Measurements from ENCODE around the gene NUTF2.
A peak's percentile ranks its signal among the peaks of the same experiment; 100 is the strongest.

Gene NUTF2

DNA sequence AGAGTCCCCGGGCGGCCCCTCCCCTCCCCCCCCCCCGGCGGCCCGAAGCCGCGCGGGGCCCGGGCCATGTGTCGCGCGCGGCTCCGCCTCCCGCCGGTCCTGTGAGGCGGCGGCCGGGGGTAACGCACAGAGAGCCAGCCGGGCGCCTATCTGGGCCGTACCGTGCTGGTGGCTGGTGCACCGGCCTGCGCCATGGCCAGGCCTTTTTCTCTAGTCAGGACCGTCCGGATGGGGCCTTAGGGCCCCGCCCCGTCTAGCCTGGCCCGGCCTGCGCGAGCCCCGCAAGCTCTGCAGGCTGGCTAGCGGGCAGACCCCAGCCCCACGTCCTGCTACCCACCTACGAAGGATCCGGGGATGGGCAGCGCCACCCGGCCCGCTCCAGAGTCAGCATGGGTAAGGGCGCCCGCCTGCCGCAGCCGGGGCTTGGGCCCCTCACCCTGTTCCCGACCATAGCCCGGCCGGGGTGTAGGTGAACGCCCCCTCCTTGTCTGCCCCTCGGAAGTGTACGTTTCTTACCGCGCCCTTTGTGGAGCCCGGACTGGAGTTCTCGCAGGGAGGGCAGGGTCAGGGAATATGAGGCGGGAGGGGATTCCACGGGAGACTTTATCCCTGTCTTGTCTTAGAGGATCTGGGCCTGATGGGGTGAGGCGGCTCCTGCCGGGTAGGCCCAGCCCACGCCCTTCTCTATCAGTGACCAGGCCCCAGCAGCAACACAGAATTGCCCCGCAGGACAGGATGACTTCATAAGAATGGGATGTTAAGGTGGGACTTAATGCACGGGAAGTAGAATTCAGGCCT lies 530 bp downstream of the NUTF2 start, which contains the start of gene CENPT:
CENPT (minus strand) TSS at position 630 of the 798 bp plus-strand sequence. CDS start 13,834 bp downstream, outside the sequence.
- CTCF ChIA-PET, result interaction anchor here (0.7 to 1.7 kb wide), 4 partner anchors 19 to 174 kb away, joined by 3 to 9 read pairs (median 5); partner anchors contain the start of gene NRN1L
- TF ChIP-seq, protein P1, sequence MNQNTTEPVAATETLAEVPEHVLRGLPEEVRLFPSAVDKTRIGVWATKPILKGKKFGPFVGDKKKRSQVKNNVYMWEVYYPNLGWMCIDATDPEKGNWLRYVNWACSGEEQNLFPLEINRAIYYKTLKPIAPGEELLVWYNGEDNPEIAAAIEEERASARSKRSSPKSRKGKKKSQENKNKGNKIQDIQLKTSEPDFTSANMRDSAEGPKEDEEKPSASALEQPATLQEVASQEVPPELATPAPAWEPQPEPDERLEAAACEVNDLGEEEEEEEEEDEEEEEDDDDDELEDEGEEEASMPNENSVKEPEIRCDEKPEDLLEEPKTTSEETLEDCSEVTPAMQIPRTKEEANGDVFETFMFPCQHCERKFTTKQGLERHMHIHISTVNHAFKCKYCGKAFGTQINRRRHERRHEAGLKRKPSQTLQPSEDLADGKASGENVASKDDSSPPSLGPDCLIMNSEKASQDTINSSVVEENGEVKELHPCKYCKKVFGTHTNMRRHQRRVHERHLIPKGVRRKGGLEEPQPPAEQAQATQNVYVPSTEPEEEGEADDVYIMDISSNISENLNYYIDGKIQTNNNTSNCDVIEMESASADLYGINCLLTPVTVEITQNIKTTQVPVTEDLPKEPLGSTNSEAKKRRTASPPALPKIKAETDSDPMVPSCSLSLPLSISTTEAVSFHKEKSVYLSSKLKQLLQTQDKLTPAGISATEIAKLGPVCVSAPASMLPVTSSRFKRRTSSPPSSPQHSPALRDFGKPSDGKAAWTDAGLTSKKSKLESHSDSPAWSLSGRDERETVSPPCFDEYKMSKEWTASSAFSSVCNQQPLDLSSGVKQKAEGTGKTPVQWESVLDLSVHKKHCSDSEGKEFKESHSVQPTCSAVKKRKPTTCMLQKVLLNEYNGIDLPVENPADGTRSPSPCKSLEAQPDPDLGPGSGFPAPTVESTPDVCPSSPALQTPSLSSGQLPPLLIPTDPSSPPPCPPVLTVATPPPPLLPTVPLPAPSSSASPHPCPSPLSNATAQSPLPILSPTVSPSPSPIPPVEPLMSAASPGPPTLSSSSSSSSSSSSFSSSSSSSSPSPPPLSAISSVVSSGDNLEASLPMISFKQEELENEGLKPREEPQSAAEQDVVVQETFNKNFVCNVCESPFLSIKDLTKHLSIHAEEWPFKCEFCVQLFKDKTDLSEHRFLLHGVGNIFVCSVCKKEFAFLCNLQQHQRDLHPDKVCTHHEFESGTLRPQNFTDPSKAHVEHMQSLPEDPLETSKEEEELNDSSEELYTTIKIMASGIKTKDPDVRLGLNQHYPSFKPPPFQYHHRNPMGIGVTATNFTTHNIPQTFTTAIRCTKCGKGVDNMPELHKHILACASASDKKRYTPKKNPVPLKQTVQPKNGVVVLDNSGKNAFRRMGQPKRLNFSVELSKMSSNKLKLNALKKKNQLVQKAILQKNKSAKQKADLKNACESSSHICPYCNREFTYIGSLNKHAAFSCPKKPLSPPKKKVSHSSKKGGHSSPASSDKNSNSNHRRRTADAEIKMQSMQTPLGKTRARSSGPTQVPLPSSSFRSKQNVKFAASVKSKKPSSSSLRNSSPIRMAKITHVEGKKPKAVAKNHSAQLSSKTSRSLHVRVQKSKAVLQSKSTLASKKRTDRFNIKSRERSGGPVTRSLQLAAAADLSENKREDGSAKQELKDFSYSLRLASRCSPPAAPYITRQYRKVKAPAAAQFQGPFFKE (tag by site-specific recombination; IDR thresholded peaks at IDR 0.05; ENCODE audit: borderline replicate concordance), result peak; percentile 46; the same call in 1 of the 2 replicates
- TF ChIP-seq ZXDB (tag by site-specific recombination; IDR thresholded peaks at IDR 0.05) (0 out of 2 replicates have a peak, but pooled peaks have one; percentile 49), MEIS1 (CRISPR knock-in tag; IDR thresholded peaks at IDR 0.05; ENCODE audit: borderline replicate concordance) (no peak), KLF8 (tag by site-specific recombination; IDR thresholded peaks at IDR 0.05) (peak; percentile 55), SP3 (tag by site-specific recombination; IDR thresholded peaks at IDR 0.05) (peak; percentile 55; the same call in 1 of the 2 replicates), EGR2 (tag by site-specific recombination; IDR thresholded peaks at IDR 0.05; ENCODE audit: low read depth) (peak; percentile 60), KLF9 (tag by site-specific recombination; IDR thresholded peaks at IDR 0.05; ENCODE audit: low read depth) (peak; percentile 79), HOXA7 (CRISPR knock-in tag; IDR thresholded peaks at IDR 0.05; ENCODE audit: borderline replicate concordance) (no peak), REPIN1 (tag by site-specific recombination; IDR thresholded peaks at IDR 0.05; ENCODE audit: low read depth) (no peak), ZNF654 (tag by site-specific recombination; IDR thresholded peaks at IDR 0.05; ENCODE audit: low read depth) (no peak), KLF16 (tag by site-specific recombination; IDR thresholded peaks at IDR 0.05) (peak; percentile 84), BCL11B (tag by site-specific recombination; IDR thresholded peaks at IDR 0.05; ENCODE audit: low read depth) (no peak)
- TF ChIP-seq, protein P2, sequence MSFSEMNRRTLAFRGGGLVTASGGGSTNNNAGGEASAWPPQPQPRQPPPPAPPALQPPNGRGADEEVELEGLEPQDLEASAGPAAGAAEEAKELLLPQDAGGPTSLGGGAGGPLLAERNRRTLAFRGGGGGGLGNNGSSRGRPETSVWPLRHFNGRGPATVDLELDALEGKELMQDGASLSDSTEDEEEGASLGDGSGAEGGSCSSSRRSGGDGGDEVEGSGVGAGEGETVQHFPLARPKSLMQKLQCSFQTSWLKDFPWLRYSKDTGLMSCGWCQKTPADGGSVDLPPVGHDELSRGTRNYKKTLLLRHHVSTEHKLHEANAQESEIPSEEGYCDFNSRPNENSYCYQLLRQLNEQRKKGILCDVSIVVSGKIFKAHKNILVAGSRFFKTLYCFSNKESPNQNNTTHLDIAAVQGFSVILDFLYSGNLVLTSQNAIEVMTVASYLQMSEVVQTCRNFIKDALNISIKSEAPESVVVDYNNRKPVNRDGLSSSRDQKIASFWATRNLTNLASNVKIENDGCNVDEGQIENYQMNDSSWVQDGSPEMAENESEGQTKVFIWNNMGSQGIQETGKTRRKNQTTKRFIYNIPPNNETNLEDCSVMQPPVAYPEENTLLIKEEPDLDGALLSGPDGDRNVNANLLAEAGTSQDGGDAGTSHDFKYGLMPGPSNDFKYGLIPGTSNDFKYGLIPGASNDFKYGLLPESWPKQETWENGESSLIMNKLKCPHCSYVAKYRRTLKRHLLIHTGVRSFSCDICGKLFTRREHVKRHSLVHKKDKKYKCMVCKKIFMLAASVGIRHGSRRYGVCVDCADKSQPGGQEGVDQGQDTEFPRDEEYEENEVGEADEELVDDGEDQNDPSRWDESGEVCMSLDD (tag by site-specific recombination; IDR thresholded peaks at IDR 0.05), result no peak
- TF ChIP-seq, protein P3, sequence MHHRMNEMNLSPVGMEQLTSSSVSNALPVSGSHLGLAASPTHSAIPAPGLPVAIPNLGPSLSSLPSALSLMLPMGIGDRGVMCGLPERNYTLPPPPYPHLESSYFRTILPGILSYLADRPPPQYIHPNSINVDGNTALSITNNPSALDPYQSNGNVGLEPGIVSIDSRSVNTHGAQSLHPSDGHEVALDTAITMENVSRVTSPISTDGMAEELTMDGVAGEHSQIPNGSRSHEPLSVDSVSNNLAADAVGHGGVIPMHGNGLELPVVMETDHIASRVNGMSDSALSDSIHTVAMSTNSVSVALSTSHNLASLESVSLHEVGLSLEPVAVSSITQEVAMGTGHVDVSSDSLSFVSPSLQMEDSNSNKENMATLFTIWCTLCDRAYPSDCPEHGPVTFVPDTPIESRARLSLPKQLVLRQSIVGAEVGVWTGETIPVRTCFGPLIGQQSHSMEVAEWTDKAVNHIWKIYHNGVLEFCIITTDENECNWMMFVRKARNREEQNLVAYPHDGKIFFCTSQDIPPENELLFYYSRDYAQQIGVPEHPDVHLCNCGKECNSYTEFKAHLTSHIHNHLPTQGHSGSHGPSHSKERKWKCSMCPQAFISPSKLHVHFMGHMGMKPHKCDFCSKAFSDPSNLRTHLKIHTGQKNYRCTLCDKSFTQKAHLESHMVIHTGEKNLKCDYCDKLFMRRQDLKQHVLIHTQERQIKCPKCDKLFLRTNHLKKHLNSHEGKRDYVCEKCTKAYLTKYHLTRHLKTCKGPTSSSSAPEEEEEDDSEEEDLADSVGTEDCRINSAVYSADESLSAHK (tag by site-specific recombination; IDR thresholded peaks at IDR 0.05), result no peak
- TF ChIP-seq, protein P4, sequence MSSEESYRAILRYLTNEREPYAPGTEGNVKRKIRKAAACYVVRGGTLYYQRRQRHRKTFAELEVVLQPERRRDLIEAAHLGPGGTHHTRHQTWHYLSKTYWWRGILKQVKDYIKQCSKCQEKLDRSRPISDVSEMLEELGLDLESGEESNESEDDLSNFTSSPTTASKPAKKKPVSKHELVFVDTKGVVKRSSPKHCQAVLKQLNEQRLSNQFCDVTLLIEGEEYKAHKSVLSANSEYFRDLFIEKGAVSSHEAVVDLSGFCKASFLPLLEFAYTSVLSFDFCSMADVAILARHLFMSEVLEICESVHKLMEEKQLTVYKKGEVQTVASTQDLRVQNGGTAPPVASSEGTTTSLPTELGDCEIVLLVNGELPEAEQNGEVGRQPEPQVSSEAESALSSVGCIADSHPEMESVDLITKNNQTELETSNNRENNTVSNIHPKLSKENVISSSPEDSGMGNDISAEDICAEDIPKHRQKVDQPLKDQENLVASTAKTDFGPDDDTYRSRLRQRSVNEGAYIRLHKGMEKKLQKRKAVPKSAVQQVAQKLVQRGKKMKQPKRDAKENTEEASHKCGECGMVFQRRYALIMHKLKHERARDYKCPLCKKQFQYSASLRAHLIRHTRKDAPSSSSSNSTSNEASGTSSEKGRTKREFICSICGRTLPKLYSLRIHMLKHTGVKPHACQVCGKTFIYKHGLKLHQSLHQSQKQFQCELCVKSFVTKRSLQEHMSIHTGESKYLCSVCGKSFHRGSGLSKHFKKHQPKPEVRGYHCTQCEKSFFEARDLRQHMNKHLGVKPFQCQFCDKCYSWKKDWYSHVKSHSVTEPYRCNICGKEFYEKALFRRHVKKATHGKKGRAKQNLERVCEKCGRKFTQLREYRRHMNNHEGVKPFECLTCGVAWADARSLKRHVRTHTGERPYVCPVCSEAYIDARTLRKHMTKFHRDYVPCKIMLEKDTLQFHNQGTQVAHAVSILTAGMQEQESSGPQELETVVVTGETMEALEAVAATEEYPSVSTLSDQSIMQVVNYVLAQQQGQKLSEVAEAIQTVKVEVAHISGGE (tag by site-specific recombination; conservative IDR thresholded peaks at IDR 0.05; ENCODE audit: low read depth), result peak; percentile 92
- TF ChIP-seq, protein P5, sequence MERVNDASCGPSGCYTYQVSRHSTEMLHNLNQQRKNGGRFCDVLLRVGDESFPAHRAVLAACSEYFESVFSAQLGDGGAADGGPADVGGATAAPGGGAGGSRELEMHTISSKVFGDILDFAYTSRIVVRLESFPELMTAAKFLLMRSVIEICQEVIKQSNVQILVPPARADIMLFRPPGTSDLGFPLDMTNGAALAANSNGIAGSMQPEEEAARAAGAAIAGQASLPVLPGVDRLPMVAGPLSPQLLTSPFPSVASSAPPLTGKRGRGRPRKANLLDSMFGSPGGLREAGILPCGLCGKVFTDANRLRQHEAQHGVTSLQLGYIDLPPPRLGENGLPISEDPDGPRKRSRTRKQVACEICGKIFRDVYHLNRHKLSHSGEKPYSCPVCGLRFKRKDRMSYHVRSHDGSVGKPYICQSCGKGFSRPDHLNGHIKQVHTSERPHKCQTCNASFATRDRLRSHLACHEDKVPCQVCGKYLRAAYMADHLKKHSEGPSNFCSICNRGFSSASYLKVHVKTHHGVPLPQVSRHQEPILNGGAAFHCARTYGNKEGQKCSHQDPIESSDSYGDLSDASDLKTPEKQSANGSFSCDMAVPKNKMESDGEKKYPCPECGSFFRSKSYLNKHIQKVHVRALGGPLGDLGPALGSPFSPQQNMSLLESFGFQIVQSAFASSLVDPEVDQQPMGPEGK (tag by site-specific recombination; IDR thresholded peaks at IDR 0.05), result peak; percentile 43; the same call in 1 of the 2 replicates
- TF ChIP-seq, protein P6, sequence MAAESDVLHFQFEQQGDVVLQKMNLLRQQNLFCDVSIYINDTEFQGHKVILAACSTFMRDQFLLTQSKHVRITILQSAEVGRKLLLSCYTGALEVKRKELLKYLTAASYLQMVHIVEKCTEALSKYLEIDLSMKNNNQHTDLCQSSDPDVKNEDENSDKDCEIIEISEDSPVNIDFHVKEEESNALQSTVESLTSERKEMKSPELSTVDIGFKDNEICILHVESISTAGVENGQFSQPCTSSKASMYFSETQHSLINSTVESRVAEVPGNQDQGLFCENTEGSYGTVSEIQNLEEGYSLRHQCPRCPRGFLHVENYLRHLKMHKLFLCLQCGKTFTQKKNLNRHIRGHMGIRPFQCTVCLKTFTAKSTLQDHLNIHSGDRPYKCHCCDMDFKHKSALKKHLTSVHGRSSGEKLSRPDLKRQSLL (tag by site-specific recombination; IDR thresholded peaks at IDR 0.05), result no peak

More for the DNA sequence above, 530 bp downstream of the NUTF2 start, which contains the start of gene CENPT:
- Histone ChIP-seq H3K27ac (ENCODE audit: extremely low read depth, low read depth, low read length) (peak within 1 kb of the TSS; percentile 92), H3K36me3 (ENCODE audit: control insufficient read depth in 2 of 2, insufficient read depth in 1 of 2, low read length in 2 of 2) (peaks cover 0 to 34% of the 10 kb centered on the region in 2 experiments; a peak in 2 of 3 replicates), H3K4me3 (ENCODE audit: low read depth, low read length) (peak within 1 kb of the TSS; percentile 91), H3K4me1 (ENCODE audit: control insufficient read depth, insufficient read depth, low read length) (peaks cover 16% of the 10 kb centered on the region), H3K9me3 (ENCODE audit: control insufficient read depth, insufficient read depth, low read depth, low read length) (no peaks in the 10 kb centered on the region)
- POLR2A ChIA-PET, result interaction anchor here (1.0 to 4.3 kb wide), 6 partner anchors 14 to 187 kb away, joined by 3 to 38 read pairs (median 6); partner anchors contain the start of genes ACD, DDX28, DUS2 and EDC4
